Activated CD8-positive, alpha-beta memory T cell treated with anti-CD3 and anti-CD28 coated beads, Interleukin-2, amount 50 U/mL, for 1 hour (primary cell): ENCODE data around the gene FAM131B.

Experiments
- DNase-seq: peaks from one replicate; pipeline ENCODE4 v3.0.0-alpha.2; 2020; ENCODE audit errors: extremely low read depth

The FAM131B gene

GRCh38 chr7:143322760-143323633 lies 39.5 kb downstream of the FAM131B start:
- no peak for DNase-seq

- no peak for DNase-seq
These were observed 40.8 kb downstream of the FAM131B start for GRCh38 chr7:143321734-143322133.

- no peak for DNase-seq
These were observed 41.3 kb downstream of the FAM131B start for GRCh38 chr7:143321242-143321641.

GRCh38 chr7:143320620-143321019 lies 41.9 kb downstream of the FAM131B start:
- no peak for DNase-seq

- no peak for DNase-seq
These were observed 43.9 kb downstream of the FAM131B start for GRCh38 chr7:143318661-143319060.

GRCh38 chr7:143316492-143316891 lies 46.0 kb downstream of the FAM131B start:
- no peak for DNase-seq

- DNase-seq = no peak
These were observed 46.7 kb downstream of the FAM131B start, which contains the start of gene CLCN1 for GRCh38 chr7:143315776-143316175. TSS of gene CLCN1 (plus strand) at chr7:143316111. CDS start at chr7:143316213, 102 bp downstream.

- no peak for DNase-seq
These were observed 48.4 kb downstream of the FAM131B start for GRCh38 chr7:143314127-143314526.

- DNase-seq = no peak
These were observed 53.9 kb downstream of the FAM131B start for GRCh38 chr7:143308632-143309031.

GRCh38 chr7:143305423-143306070 lies 57.0 kb downstream of the FAM131B start:
- peak; percentile 21 for DNase-seq

GRCh38 chr7:143304938-143305337 lies 57.6 kb downstream of the FAM131B start:
- DNase-seq = no peak

GRCh38 chr7:143303733-143304132 lies 58.8 kb downstream of the FAM131B start:
- DNase-seq = no peak
